Liver (tissue), 3 donors: Measurements from ENCODE around the gene SLC25A53.

Experiments
- ATF3 ChIP-seq: IDR thresholded peaks from 2 replicates; pipeline ENCODE4 v1.6.1; 2016; ENCODE audit warnings: antibody characterized with exemption
- CTCF ChIP-seq: fragments of 150-350 bp; IDR thresholded peaks from 2 replicates; pipeline ENCODE4 v1.5.1; 2017; ENCODE audit warnings: improper control_type of control experiment, low read depth, low read length; ENCODE audit not compliant: missing input control
- FOXA1 ChIP-seq: IDR thresholded peaks from 2 replicates; pipeline ENCODE4 v1.6.1; 2016; ENCODE audit warnings: antibody characterized with exemption
- GABPA ChIP-seq, 2 donors: IDR thresholded peaks in 1 of 2; conservative IDR thresholded peaks in 1 of 2; 2 replicates each; pipeline ENCODE4 v1.6.1; 2016; ENCODE audit warnings: antibody characterized with exemption in 2 of 2, mild to moderate bottlenecking in 1 of 2, moderate library complexity in 1 of 2
- MAX ChIP-seq: IDR thresholded peaks from 2 replicates; pipeline ENCODE4 v1.6.1; 2016; ENCODE audit warnings: antibody characterized with exemption
- NR2F2 ChIP-seq: IDR thresholded peaks from 2 replicates; pipeline ENCODE4 v1.6.1; 2016; ENCODE audit warnings: antibody characterized with exemption
- RAD21 ChIP-seq, 2 donors: IDR thresholded peaks; 2 replicates each; pipeline ENCODE4 v1.6.1; 2016; ENCODE audit warnings: antibody characterized with exemption in 2 of 2, mild to moderate bottlenecking in 2 of 2
- RXRA ChIP-seq, 2 donors: IDR thresholded peaks; 2 replicates each; pipeline ENCODE4 v1.6.1; 2017 to 2018; ENCODE audit warnings: antibody characterized with exemption in 2 of 2, mild to moderate bottlenecking in 1 of 2
- SP1 ChIP-seq: IDR thresholded peaks from 2 replicates; pipeline ENCODE4 v1.6.1; 2018; ENCODE audit warnings: antibody characterized with exemption, mild to moderate bottlenecking
- TAF1 ChIP-seq: conservative IDR thresholded peaks from 2 replicates; pipeline ENCODE4 v1.6.1; 2016; ENCODE audit warnings: antibody characterized with exemption, mild to moderate bottlenecking
- donor health status: healthy.
- donor health status: healthy.

- peak; percentile 67 for TF ChIP-seq CTCF
- peak; percentile 77 to 89 for TF ChIP-seq RAD21 (IDR thresholded peaks at IDR 0.05)
- TF ChIP-seq GABPA (IDR thresholded peaks at IDR 0.05 in 1 of 2, conservative IDR thresholded peaks at IDR 0.05 in 1 of 2), result no peak
- TF ChIP-seq NR2F2, result no peak
- TF ChIP-seq MAX, result no peak
- no peak for TF ChIP-seq FOXA1
- no peak for TF ChIP-seq ATF3
- TF ChIP-seq TAF1, result no peak
- no peak for TF ChIP-seq SP1
- no peak for TF ChIP-seq RXRA (IDR thresholded peaks at IDR 0.05)
Observed at GRCh38 chrX:104136241-104137019, 20.4 kb downstream of the SLC25A53 start.
